IPS-15b (cell line): ENCODE results near the gene ATR.
A peak's percentile ranks its signal among the peaks of the same experiment; 100 is the strongest.
"Not testable (repeated sequence)": the region's sequence is repeated elsewhere in the genome, so short reads cannot be mapped to it uniquely, and the experiment has no call there.

Experiments used
- H3K27me3 ChIP-seq: one replicate; pipeline ENCODE4 v1.6.1; 2013; ENCODE audit warnings: low read length; ENCODE audit not compliant: control insufficient read depth, insufficient read depth
- H3K36me3 ChIP-seq: one replicate; pipeline ENCODE4 v1.6.1; 2013; ENCODE audit warnings: low read length; ENCODE audit not compliant: control insufficient read depth, insufficient read depth
- H3K4me1 ChIP-seq: one replicate; pipeline ENCODE4 v1.6.1; 2013; ENCODE audit warnings: mild to moderate bottlenecking, low read length; ENCODE audit not compliant: control insufficient read depth, insufficient read depth
- H3K4me3 ChIP-seq: one replicate; pipeline ENCODE4 v1.5.1; 2013; ENCODE audit warnings: low read depth, low read length
- H3K9ac ChIP-seq: one replicate; pipeline ENCODE4 v1.6.1; 2013; ENCODE audit warnings: low read depth, mild to moderate bottlenecking, low read length
- H3K9me3 ChIP-seq: one replicate; pipeline ENCODE4 v1.6.1; 2013; ENCODE audit warnings: mild to moderate bottlenecking, low read length; ENCODE audit not compliant: control insufficient read depth, insufficient read depth

ATR gene

GRCh38 chr3:142588703-142589102 lies 10.2 kb upstream of the ATR start:
- no peaks in the 10 kb centered on the region for H3K9me3 ChIP-seq
- H3K27me3 ChIP-seq: no peaks in the 10 kb centered on the region
- no peaks in the 10 kb centered on the region for H3K36me3 ChIP-seq
- no peaks in the 10 kb centered on the region for H3K4me1 ChIP-seq
- H3K4me3 ChIP-seq: no peak overlapping the region
- H3K9ac ChIP-seq: no peak overlapping the region

- Histone ChIP-seq H3K4me3 (no peak overlapping the region), H3K27me3 (no peaks in the 10 kb centered on the region), H3K9me3 (no peaks in the 10 kb centered on the region), H3K9ac (no peak overlapping the region), H3K4me1 (no peaks in the 10 kb centered on the region), H3K36me3 (no peaks in the 10 kb centered on the region)
Measured at GRCh38 chr3:142586803-142587406, 8.4 kb upstream of the ATR start.

- H3K27me3 ChIP-seq, H3K36me3 ChIP-seq, H3K9me3 ChIP-seq, H3K4me3 ChIP-seq, H3K4me1 ChIP-seq, H3K9ac ChIP-seq: not testable (repeated sequence)
Measured at GRCh38 chr3:142581070-142581469, 2.5 kb upstream of the ATR start.

- no peaks in the 10 kb centered on the region for H3K36me3 ChIP-seq
Measured at GRCh38 chr3:142580061-142580423, 1.5 kb upstream of the ATR start.

GRCh38 chr3:142577696-142578328 lies 721 bp downstream of the ATR start:
- H3K9me3 ChIP-seq: no peaks in the 10 kb centered on the region
- peak overlapping the region; percentile 97 for H3K9ac ChIP-seq
- no peaks in the 10 kb centered on the region for H3K27me3 ChIP-seq
- H3K4me3 ChIP-seq: peak overlapping the region; percentile 98
- H3K36me3 ChIP-seq: no peaks in the 10 kb centered on the region
- H3K4me1 ChIP-seq: no peaks in the 10 kb centered on the region

More at GRCh38 chr3:142580061-142580423, 1.5 kb upstream of the ATR start:
- H3K9ac ChIP-seq: no peak overlapping the region
- H3K9me3 ChIP-seq: no peaks in the 10 kb centered on the region
- H3K4me1 ChIP-seq: no peaks in the 10 kb centered on the region
- no peaks in the 10 kb centered on the region for H3K27me3 ChIP-seq
- H3K4me3 ChIP-seq: no peak overlapping the region

- no peaks in the 10 kb centered on the region for H3K9me3 ChIP-seq
- no peaks in the 10 kb centered on the region for H3K27me3 ChIP-seq
- H3K9ac ChIP-seq: no peak overlapping the region
- H3K4me3 ChIP-seq: no peak overlapping the region
- no peaks in the 10 kb centered on the region for H3K4me1 ChIP-seq
- H3K36me3 ChIP-seq: no peaks in the 10 kb centered on the region
Measured at GRCh38 chr3:142576792-142577191, 1.7 kb downstream of the ATR start.

GRCh38 chr3:142574665-142575064 lies 3.9 kb downstream of the ATR start:
- Histone ChIP-seq H3K4me3 (no peak overlapping the region), H3K36me3 (no peaks in the 10 kb centered on the region), H3K27me3 (no peaks in the 10 kb centered on the region), H3K9ac (no peak overlapping the region), H3K4me1 (no peaks in the 10 kb centered on the region), H3K9me3 (no peaks in the 10 kb centered on the region)

- H3K27me3 ChIP-seq, H3K4me1 ChIP-seq, H3K36me3 ChIP-seq, H3K4me3 ChIP-seq, H3K9ac ChIP-seq, H3K9me3 ChIP-seq: not testable (repeated sequence)
Measured at GRCh38 chr3:142574223-142574622, 4.3 kb downstream of the ATR start.

GRCh38 chr3:142569422-142569821 lies 9.1 kb downstream of the ATR start:
- H3K9ac ChIP-seq, H3K36me3 ChIP-seq, H3K9me3 ChIP-seq, H3K27me3 ChIP-seq, H3K4me3 ChIP-seq, H3K4me1 ChIP-seq: not testable (repeated sequence)

GRCh38 chr3:142568393-142569017 lies 10.0 kb downstream of the ATR start:
- no peaks in the 10 kb centered on the region for H3K9me3 ChIP-seq
- peak overlapping the region; percentile 80 for H3K4me3 ChIP-seq
- H3K9ac ChIP-seq: peak overlapping the region; percentile 37
- no peaks in the 10 kb centered on the region for H3K27me3 ChIP-seq
- no peaks in the 10 kb centered on the region for H3K36me3 ChIP-seq
- H3K4me1 ChIP-seq: no peaks in the 10 kb centered on the region

- Histone ChIP-seq H3K4me3 (no peak overlapping the region), H3K27me3 (no peaks in the 10 kb centered on the region), H3K9ac (no peak overlapping the region), H3K36me3 (no peaks in the 10 kb centered on the region), H3K9me3 (no peaks in the 10 kb centered on the region), H3K4me1 (no peaks in the 10 kb centered on the region)
Measured at GRCh38 chr3:142566096-142566495, 12.4 kb downstream of the ATR start.

GRCh38 chr3:142563496-142563997 lies 15.0 kb downstream of the ATR start:
- Histone ChIP-seq H3K9ac (no peak overlapping the region), H3K36me3 (no peaks in the 10 kb centered on the region), H3K4me1 (no peaks in the 10 kb centered on the region), H3K4me3 (no peak overlapping the region), H3K9me3 (no peaks in the 10 kb centered on the region), H3K27me3 (no peaks in the 10 kb centered on the region)
